ENCODE measurements around the gene MFSD6. TPM values are rescaled to one million over a fixed set of nuclear protein-coding genes. Genes with fewer than 3 reads are reported as not detected.
"Not testable (repeated sequence)": the region's sequence is repeated elsewhere in the genome, so short reads cannot be mapped to it uniquely, and the experiment has no call there.

MFSD6 gene
- polyA plus RNA-seq, 1 of the 3 experiments (the other 2 are of a cell fraction) = 15.1 TPM

DNA sequence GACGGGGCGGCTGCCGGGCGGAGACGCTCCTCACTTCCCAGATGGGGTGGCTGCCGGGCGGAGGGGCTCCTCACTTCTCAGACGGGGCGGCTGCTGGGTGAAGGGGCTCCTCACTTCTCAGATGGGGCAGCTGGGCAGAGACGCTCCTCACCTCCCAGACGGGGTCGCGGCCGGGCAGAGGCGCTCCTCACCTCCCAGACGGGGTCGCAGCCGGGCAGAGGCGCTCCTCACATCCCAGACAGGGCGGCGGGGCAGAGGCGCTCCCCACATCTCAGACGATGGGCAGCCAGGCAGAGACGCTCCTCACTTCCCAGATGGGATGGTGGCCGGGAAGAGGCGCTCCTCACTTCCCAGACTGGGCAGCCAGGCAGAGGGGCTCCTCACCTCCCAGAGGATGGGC, 22.7 kb downstream of the MFSD6 start:
- H3K4me1 ChIP-seq (ENCODE audit: control insufficient read depth in 1 of 2, insufficient read depth in 2 of 2, low read depth in 1 of 2, low read length in 1 of 2); DNase-seq; H3K27me3 ChIP-seq (ENCODE audit: insufficient read depth); H3K9ac ChIP-seq; H3K9me2 ChIP-seq; H3K4me3 ChIP-seq (ENCODE audit: low read depth in 2 of 2, low read length in 1 of 2); POLR2A ChIA-PET; H3F3A ChIP-seq (replicated peaks; ENCODE audit: insufficient read depth); H2AFZ ChIP-seq (ENCODE audit: low read depth); H3K36me3 ChIP-seq (replicated peaks in 1 of 2; ENCODE audit: control insufficient read depth in 1 of 2, insufficient read depth in 2 of 2, low read length in 1 of 2); H4K20me1 ChIP-seq (ENCODE audit: insufficient read depth); H3K79me2 ChIP-seq (ENCODE audit: insufficient read depth); H3K4me2 ChIP-seq; H3K9me3 ChIP-seq; H3K27ac ChIP-seq (ENCODE audit: low read depth in 2 of 2, low read length in 1 of 2); CTCF ChIA-PET: not testable (repeated sequence)
- 97% methylated on average over 7 of the region's 26 CpGs for WGBS (ENCODE audit: low lambda C conversion rate)

DNA sequence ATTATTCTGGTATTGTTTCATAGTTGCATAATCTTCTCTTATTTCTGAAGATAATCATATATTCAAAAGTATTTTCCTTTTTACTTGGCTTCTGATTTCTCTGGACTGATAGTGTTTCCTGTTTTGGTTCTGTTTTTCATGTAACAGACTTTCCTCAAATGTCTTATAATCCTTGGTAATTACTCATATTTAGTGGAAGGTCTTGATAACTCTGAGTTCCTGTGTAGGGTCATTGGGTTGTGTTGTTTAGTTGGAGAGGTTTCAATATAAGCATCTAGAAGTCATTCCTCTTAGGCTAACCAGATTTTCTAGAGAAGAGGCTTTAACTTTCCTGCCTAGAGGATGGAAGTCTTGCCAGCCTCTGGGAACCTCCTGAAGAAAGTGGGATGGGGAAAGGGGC, 23.8 kb downstream of the MFSD6 start:
- DNase-seq = no peak
- H3K9ac ChIP-seq = no peak overlapping the region
- no peaks in the 10 kb centered on the region for H3K27me3 ChIP-seq (ENCODE audit: insufficient read depth)
- peaks cover 0 to 8% of the 10 kb centered on the region in 2 experiments for H3K36me3 ChIP-seq (replicated peaks in 1 of 2; ENCODE audit: control insufficient read depth in 1 of 2, insufficient read depth in 2 of 2, low read length in 1 of 2)
- H3K4me1 ChIP-seq (ENCODE audit: control insufficient read depth in 1 of 2, insufficient read depth in 2 of 2, low read depth in 1 of 2, low read length in 1 of 2) = no peaks in the 10 kb centered on the region
- H3F3A ChIP-seq (replicated peaks; ENCODE audit: insufficient read depth) = no peaks in the 10 kb centered on the region
- H3K4me3 ChIP-seq (ENCODE audit: low read depth in 2 of 2, low read length in 1 of 2) = no peak overlapping the region
- H3K9me3 ChIP-seq = no peaks in the 10 kb centered on the region
- H2AFZ ChIP-seq (ENCODE audit: low read depth) = no peak overlapping the region
- POLR2A ChIA-PET = no interaction called here
- H3K79me2 ChIP-seq (ENCODE audit: insufficient read depth) = no peaks in the 10 kb centered on the region
- CTCF ChIA-PET = no interaction called here
- H3K4me2 ChIP-seq = no peak overlapping the region
- no peaks in the 10 kb centered on the region for H4K20me1 ChIP-seq (ENCODE audit: insufficient read depth)
- TF ChIP-seq, protein P1, sequence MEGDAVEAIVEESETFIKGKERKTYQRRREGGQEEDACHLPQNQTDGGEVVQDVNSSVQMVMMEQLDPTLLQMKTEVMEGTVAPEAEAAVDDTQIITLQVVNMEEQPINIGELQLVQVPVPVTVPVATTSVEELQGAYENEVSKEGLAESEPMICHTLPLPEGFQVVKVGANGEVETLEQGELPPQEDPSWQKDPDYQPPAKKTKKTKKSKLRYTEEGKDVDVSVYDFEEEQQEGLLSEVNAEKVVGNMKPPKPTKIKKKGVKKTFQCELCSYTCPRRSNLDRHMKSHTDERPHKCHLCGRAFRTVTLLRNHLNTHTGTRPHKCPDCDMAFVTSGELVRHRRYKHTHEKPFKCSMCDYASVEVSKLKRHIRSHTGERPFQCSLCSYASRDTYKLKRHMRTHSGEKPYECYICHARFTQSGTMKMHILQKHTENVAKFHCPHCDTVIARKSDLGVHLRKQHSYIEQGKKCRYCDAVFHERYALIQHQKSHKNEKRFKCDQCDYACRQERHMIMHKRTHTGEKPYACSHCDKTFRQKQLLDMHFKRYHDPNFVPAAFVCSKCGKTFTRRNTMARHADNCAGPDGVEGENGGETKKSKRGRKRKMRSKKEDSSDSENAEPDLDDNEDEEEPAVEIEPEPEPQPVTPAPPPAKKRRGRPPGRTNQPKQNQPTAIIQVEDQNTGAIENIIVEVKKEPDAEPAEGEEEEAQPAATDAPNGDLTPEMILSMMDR (IDR thresholded peaks at IDR 0.05) = no peak
- no peak for TF ChIP-seq NFIC (IDR thresholded peaks at IDR 0.05; ENCODE audit: borderline replicate concordance)
- TF ChIP-seq JUND (IDR thresholded peaks at IDR 0.05) = no peak
- TF ChIP-seq, protein P2, sequence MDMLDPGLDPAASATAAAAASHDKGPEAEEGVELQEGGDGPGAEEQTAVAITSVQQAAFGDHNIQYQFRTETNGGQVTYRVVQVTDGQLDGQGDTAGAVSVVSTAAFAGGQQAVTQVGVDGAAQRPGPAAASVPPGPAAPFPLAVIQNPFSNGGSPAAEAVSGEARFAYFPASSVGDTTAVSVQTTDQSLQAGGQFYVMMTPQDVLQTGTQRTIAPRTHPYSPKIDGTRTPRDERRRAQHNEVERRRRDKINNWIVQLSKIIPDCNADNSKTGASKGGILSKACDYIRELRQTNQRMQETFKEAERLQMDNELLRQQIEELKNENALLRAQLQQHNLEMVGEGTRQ (IDR thresholded peaks at IDR 0.05; ENCODE audit: borderline replicate concordance, low read depth, low read length) = no peak
- TF ChIP-seq EP300 (IDR thresholded peaks at IDR 0.05; ENCODE audit: borderline replicate concordance in 1 of 2, low read depth in 1 of 2, low read length in 1 of 2) = no peak
- TF ChIP-seq, protein P3, sequence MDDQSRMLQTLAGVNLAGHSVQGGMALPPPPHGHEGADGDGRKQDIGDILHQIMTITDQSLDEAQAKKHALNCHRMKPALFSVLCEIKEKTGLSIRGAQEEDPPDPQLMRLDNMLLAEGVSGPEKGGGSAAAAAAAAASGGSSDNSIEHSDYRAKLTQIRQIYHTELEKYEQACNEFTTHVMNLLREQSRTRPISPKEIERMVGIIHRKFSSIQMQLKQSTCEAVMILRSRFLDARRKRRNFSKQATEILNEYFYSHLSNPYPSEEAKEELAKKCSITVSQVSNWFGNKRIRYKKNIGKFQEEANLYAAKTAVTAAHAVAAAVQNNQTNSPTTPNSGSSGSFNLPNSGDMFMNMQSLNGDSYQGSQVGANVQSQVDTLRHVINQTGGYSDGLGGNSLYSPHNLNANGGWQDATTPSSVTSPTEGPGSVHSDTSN (IDR thresholded peaks at IDR 0.05) = no peak
- TF ChIP-seq, protein P4, sequence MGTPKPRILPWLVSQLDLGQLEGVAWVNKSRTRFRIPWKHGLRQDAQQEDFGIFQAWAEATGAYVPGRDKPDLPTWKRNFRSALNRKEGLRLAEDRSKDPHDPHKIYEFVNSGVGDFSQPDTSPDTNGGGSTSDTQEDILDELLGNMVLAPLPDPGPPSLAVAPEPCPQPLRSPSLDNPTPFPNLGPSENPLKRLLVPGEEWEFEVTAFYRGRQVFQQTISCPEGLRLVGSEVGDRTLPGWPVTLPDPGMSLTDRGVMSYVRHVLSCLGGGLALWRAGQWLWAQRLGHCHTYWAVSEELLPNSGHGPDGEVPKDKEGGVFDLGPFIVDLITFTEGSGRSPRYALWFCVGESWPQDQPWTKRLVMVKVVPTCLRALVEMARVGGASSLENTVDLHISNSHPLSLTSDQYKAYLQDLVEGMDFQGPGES (IDR thresholded peaks at IDR 0.05; ENCODE audit: low read depth, low read length) = no peak
- no peak for TF ChIP-seq NRF1 (IDR thresholded peaks at IDR 0.05; ENCODE audit: low read depth, low read length)
- no peak for TF ChIP-seq YY1 (IDR thresholded peaks at IDR 0.05; ENCODE audit: low read depth)
- no peak for TF ChIP-seq GATA2 (CRISPR knock-in tag; IDR thresholded peaks at IDR 0.05)
- no peak for TF ChIP-seq ELF1 (IDR thresholded peaks at IDR 0.05)
- TF ChIP-seq, protein P5, sequence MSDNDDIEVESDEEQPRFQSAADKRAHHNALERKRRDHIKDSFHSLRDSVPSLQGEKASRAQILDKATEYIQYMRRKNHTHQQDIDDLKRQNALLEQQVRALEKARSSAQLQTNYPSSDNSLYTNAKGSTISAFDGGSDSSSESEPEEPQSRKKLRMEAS (IDR thresholded peaks at IDR 0.05; ENCODE audit: low read depth) = no peak
- no peak for TF ChIP-seq MXI1 (IDR thresholded peaks at IDR 0.05; ENCODE audit: low read depth, low read length)
- no peak for TF ChIP-seq RFX5 (IDR thresholded peaks at IDR 0.05; ENCODE audit: low read length)
- TF ChIP-seq SMC3 (IDR thresholded peaks at IDR 0.05; ENCODE audit: low read depth, low read length) = no peak
- H3K27ac ChIP-seq (ENCODE audit: low read depth in 2 of 2, low read length in 1 of 2) = no peak overlapping the region
- no peaks in the 10 kb centered on the region for H3K9me2 ChIP-seq
